T-helper 9 cell (primary cell): Measurements from ENCODE around the gene ITPRIPL2.

Experiments
- DNase-seq: peaks from one replicate; pipeline ENCODE4 v3.0.0-alpha.2; 2020

Gene ITPRIPL2

GRCh38 chr16:19123535-19124178 lies 9.9 kb downstream of the ITPRIPL2 start:
- DNase-seq: no peak

- DNase-seq: no peak
These were observed 12.5 kb downstream of the ITPRIPL2 start for GRCh38 chr16:19126300-19126699.

GRCh38 chr16:19127205-19127604 lies 13.4 kb downstream of the ITPRIPL2 start:
- DNase-seq: no peak

GRCh38 chr16:19127674-19128131 lies 13.9 kb downstream of the ITPRIPL2 start:
- no peak for DNase-seq

DNA sequence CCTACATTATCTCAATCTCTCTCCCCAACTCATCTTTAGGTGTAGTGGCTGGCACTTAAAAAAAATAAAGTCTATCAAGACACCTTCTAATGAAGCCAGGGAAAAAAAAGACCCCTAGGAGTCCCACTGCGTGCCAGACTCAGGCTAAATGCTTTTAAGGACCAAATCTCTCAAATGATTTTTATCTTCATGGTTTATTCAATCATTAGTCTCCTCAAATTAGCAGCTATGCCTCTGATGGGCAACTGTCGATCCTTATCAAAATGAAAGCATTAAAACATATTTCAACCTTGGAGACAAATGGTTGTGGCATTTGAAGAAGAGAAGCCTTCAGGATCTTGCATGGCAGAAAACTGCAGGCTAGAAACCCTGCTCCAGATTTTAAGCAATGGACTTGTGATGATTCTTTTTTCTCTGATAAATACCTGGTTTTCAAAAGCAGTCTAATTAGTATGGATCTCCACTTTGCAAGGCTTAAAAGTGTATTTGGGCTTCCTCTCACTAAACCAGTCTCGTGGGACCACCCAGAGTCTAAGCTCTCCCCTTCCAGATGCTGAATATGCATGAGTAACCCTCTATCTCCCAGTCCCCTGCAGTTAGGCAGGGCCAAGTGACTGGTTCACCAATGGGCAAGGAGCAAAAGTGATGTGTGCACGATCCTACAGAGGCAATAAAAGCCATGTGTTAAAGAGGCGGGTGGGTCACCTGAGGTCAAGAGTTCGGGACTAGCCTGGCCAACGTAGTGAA lies 14.9 kb downstream of the ITPRIPL2 start:
- no peak for DNase-seq

GRCh38 chr16:19130385-19130784 lies 16.6 kb downstream of the ITPRIPL2 start:
- DNase-seq: no peak

GRCh38 chr16:19130852-19131824 lies 17.4 kb downstream of the ITPRIPL2 start:
- DNase-seq: no peak

DNA sequence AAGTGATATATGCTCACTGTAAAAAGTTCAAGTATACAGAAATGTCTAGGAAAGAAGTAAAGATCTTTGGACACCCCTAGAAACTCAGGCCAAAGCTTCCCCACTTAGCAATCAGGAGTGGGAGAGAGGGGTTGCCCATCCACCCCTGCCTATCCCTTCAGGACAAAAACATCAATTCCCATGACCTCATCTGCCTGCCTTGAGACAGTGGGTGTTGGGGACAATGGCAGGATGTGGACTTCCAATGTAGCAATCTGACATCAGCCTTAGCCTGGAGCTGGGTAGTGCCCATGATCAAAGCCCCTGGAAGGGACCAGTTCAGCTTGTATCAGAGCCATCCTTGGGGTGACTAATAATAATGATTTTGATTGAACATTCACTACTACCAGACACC lies 18.1 kb downstream of the ITPRIPL2 start:
- no peak for DNase-seq

DNA sequence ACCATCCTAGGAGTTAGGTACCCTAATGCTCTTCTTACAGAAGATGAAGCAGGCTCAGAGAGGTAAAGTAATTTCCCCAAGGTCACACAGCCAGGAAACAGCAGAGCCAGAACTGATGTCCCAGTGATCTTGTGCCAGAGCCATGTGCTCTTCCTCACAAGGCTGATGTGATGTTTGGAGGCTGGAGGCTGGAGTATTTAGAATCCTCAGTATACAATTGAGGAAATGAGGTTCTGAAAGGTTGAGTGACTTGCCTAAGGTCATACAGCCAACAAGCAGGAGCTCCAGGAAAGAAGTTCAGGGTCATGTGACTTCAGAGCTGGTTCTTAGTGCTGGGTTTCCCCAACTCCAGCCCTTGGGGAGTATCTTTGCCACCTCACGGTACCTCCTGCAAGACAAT lies 18.5 kb downstream of the ITPRIPL2 start:
- DNase-seq: no peak

DNA sequence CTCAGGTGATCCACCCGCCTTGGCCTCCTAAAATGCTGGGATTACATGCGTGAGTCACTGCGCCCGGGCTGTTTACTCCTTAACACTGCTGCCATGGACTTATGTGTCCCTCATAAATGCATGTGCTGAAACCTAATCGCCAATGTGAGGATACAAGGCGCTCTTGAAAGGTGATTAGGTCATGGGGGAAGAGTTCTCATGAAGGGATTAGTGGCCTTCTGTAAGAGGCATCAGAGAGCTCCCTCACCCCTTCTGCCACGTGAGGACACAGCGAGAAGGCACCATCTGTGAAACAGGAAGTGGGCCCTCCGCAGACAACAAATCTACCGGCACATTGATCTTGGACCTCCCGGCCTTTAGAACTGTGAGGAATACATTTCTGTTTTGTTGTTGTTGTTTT lies 19.1 kb downstream of the ITPRIPL2 start:
- DNase-seq: no peak

GRCh38 chr16:19133600-19133999 lies 19.8 kb downstream of the ITPRIPL2 start:
- no peak for DNase-seq

- DNase-seq: no peak
These were observed 21.6 kb downstream of the ITPRIPL2 start for GRCh38 chr16:19135201-19135842.

DNA sequence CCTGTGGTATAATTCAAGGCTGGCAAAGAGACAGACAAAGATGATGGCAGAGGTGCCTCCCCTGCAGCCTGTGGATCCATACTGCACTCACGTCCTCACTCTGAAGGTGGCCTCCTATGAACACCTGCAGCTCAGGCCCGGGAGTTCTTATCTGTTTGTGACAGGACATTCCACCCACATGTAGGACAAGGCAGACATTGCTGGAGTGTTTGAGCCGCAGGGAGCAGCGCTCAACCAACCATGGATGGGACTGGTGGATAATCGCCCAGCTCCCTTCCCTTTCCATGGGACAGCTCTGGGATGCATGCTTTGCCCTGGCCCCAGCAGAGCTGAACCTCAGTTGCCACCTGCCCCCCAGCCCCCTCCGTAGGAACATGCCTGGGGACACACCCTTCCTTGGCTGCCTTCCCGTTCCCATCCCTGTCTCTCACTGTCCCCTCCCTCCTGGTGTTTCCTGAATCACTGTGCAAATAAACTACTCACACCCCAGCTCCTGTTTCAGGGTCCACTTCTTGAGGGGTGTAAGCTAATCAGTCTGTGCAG lies 22.2 kb downstream of the ITPRIPL2 start:
- DNase-seq: no peak

GRCh38 chr16:19136549-19137196 lies 22.9 kb downstream of the ITPRIPL2 start:
- DNase-seq: no peak

DNA sequence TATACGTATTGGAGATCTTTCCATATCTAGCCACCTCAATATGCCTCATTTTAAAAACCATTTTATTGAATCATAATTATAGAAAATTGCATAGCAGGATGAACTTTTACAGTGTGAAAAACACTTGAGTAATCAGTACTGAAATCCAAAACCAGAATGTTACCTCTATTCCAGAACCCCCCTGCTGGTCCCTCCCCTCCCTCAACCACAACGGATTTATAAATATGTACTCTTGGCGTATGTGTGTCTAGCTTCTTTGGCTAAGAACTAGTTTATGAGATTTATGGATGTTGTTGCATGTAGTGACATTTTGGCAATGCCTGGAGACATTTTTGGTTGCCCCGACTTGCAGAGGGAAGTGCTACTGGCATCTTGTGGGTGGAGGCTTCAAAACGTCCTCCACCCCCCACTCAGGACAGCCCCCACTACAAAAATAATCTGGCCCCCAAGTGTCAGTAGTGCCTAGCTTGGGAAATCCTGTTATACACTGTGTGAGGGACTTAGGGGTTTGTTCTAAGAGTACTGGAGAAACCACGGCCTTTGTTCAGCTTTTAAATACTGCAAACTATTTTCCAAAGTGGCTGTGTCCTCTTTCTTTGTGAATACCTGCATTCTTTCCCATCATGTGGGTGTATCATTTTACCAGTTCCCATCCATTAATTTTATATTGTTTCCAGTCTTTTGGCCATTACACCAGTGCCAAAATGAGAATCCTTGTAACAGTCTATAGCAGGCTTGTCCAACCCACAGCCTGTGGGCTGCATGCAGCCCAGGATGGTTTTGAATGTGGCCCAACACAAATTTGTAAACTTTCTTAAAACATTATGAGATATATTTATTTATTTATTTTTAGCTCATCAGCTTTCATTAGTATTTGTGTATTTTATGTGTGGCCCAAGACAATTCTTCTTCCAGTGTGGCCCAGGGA lies 23.7 kb downstream of the ITPRIPL2 start:
- no peak for DNase-seq

DNA sequence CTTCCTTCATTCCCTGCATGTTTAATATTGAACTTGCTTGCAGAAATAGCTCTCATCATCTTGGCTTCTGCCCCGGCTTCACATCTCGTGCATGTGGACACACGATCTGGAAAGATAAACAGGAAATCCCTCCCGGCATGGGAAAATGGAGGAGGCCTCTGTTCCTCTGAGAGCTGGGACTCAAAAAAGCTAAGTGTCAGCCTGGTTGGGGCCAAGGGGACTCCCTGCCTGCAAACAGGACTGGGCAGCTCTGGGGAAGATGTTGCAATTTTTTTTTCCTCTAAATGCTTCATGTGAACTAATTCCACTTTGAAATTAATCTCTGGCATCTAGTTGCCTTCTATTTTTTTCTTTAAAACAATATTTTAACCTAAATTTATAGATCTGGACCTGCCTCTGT lies 24.8 kb downstream of the ITPRIPL2 start:
- no peak for DNase-seq

DNA sequence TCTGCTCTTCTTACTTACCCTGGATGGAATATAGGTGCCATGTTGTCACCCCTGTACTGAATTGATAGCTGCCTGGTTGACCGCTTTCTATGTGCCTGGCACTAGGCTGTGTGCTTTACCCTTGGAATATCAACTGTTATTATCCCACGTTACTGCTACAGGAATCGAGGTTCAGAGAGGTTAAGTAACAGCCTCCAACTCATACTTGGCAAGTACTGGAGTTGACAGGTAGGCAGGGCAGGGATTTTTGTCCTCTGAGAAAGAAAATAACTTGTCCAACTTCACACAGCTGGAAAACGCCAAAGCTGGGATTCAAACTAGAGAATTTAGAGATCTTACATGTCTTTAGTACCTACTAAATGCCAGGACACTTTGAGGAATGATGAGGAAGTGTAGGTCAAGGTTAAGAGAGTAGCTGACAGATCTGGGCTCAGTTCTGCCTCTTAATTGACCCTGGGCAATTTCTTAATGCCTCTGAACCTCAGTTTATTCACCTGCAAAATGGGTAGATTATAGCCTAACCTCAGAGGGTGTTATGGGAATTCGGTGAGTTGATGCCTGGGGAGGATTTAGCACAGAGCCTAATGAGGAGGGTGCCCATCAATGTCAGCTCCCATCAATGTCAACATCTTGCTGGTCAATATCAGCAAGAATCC lies 25.8 kb downstream of the ITPRIPL2 start:
- DNase-seq: no peak

- DNase-seq: no peak
These were observed 26.6 kb downstream of the ITPRIPL2 start for GRCh38 chr16:19140396-19140795.

DNA sequence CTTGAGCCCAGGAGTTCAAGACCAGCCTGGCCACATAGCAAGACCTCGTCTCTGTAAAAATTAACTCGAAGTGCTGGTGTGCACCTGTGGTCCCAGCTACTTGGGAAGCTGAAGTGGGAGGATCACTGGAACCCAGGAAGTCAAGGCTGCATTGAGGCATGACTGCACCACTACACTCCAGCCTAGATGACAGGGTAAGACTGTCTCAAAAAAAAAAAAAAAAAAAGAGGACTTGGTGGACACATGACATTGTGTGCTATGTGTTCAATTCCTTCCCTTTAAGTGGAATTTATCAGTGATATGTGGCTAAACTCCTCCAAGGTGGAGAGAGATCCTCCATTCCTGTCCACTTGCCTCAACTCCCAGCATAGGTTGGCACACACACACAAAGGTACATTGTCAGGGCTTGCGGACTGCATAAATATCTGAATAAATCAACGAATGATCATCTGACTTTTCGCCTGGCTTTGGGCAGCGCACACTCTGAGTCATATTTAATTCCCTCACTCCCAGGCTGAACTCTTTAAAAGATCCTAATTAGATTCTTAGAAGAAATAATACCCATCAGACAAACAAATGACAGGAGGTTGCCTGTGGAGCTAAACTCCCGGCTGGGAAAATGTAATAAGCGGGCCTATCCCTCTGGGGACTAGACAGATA lies 29.3 kb downstream of the ITPRIPL2 start:
- no peak for DNase-seq

- DNase-seq: no peak
These were observed 29.8 kb downstream of the ITPRIPL2 start for GRCh38 chr16:19143599-19143956.
